OCI-LY3 (cell line): ENCODE results near the gene SPTA1.

ENCODE experiments used
- H2AFZ ChIP-seq: fragments of 200-600, 300-600 bp; shearing (Covaris generic); 2 replicates; pipeline ENCODE4 v1.6.0; 2014; ENCODE audit warnings: antibody characterized with exemption, low read depth, low read length
- H3K27ac ChIP-seq: fragments of 200-600, 300-600 bp; sonication (generic); 2 replicates; pipeline ENCODE4 v1.5.1; 2014; ENCODE audit warnings: mild to moderate bottlenecking, low read length, moderate library complexity, mixed read lengths
- H3K27me3 ChIP-seq: fragments of 200-600, 300-600 bp; sonication (generic); 2 replicates; pipeline ENCODE4 v1.6.1; 2014; ENCODE audit warnings: low read depth, low read length, mixed read lengths
- H3K36me3 ChIP-seq: fragments of 200-600, 300-600 bp; sonication (generic); replicated peaks from 2 replicates; pipeline ENCODE3; 2014; ENCODE audit warnings: low read depth, low read length, mixed read lengths
- H3K4me1 ChIP-seq: fragments of 300-600, 200-600 bp; sonication (generic); 2 replicates; pipeline ENCODE4 v1.6.1; 2014; ENCODE audit warnings: low read length, mixed read lengths
- H3K4me2 ChIP-seq: fragments of 200-600, 300-600 bp; sonication (generic); 2 replicates; pipeline ENCODE4 v1.6.1; 2014; ENCODE audit warnings: low read length, mixed read lengths
- H3K4me3 ChIP-seq: fragments of 300-600, 200-600 bp; sonication (generic); 2 replicates; pipeline ENCODE4 v1.5.1; 2014; ENCODE audit warnings: antibody characterized with exemption, mild to moderate bottlenecking, low read length, moderate library complexity
- H3K79me2 ChIP-seq: fragments of 300-600, 200-600 bp; shearing (Covaris generic); 2 replicates; pipeline ENCODE4 v1.6.1; 2014; ENCODE audit warnings: mild to moderate bottlenecking, low read length, mixed read lengths
- H3K9ac ChIP-seq: fragments of 300-600, 200-600 bp; shearing (Covaris generic); 2 replicates; pipeline ENCODE4 v1.6.0; 2014; ENCODE audit warnings: mild to moderate bottlenecking, low read length, moderate library complexity
- H3K9me3 ChIP-seq: fragments of 200-600, 300-600 bp; shearing (Covaris generic); 2 replicates; pipeline ENCODE4 v1.6.1; 2014; ENCODE audit warnings: low read length, mixed read lengths; ENCODE audit not compliant: insufficient read depth
- H4K20me1 ChIP-seq: fragments of 200-600, 300-600 bp; sonication (generic); 2 replicates; pipeline ENCODE4 v1.6.1; 2016; ENCODE audit warnings: low read length, mixed read lengths; ENCODE audit not compliant: insufficient read depth
- CTCF ChIP-seq: fragments of 200-600, 300-600 bp; sonication (generic); IDR thresholded peaks from 2 replicates; pipeline ENCODE4 v1.5.1; 2014; ENCODE audit warnings: antibody characterized with exemption, low read length, low read depth
- EZH2phosphoT487 ChIP-seq: fragments of 200-600 bp; shearing (Covaris generic); IDR thresholded peaks from 2 replicates; pipeline ENCODE4 v1.6.1; 2018; ENCODE audit warnings: antibody characterized with exemption, mixed run types, low read depth

Gene SPTA1

GRCh38 chr1:158644449-158644848 is 42.1 kb downstream of the SPTA1 start:
- H3K79me2 ChIP-seq = no peaks in the 10 kb centered on the region
- H4K20me1 ChIP-seq = no peaks in the 10 kb centered on the region
- TF ChIP-seq EZH2phosphoT487 (no peak), CTCF (no peak)
- no peak overlapping the region for H3K27ac ChIP-seq
- H3K27me3 ChIP-seq = no peaks in the 10 kb centered on the region
- no peaks in the 10 kb centered on the region for H3K36me3 ChIP-seq
- H3K4me2 ChIP-seq = peak overlapping the region; percentile 24
- H2AFZ ChIP-seq = no peak overlapping the region
- no peaks in the 10 kb centered on the region for H3K9me3 ChIP-seq
- H3K4me3 ChIP-seq = no peak overlapping the region
- H3K4me1 ChIP-seq = peaks cover 19% of the 10 kb centered on the region
- no peak overlapping the region for H3K9ac ChIP-seq

- TF ChIP-seq CTCF = no peak
- Histone ChIP-seq H4K20me1 (no peaks in the 10 kb centered on the region), H3K36me3 (no peaks in the 10 kb centered on the region), H3K79me2 (no peaks in the 10 kb centered on the region), H2AFZ (no peak overlapping the region), H3K9ac (no peak overlapping the region), H3K27me3 (no peaks in the 10 kb centered on the region), H3K4me2 (no peak overlapping the region), H3K9me3 (no peaks in the 10 kb centered on the region), H3K4me1 (no peaks in the 10 kb centered on the region), H3K27ac (no peak overlapping the region), H3K4me3 (no peak overlapping the region)
Measured at GRCh38 chr1:158638904-158639303, 47.6 kb downstream of the SPTA1 start.

GRCh38 chr1:158638146-158638545 is 48.4 kb downstream of the SPTA1 start:
- no peaks in the 10 kb centered on the region for H3K27me3 ChIP-seq
- H3K9ac ChIP-seq = no peak overlapping the region
- H3K4me2 ChIP-seq = no peak overlapping the region
- H3K79me2 ChIP-seq = no peaks in the 10 kb centered on the region
- no peak overlapping the region for H3K27ac ChIP-seq
- no peaks in the 10 kb centered on the region for H4K20me1 ChIP-seq
- H3K4me3 ChIP-seq = no peak overlapping the region
- TF ChIP-seq CTCF (no peak), EZH2phosphoT487 (no peak)
- H3K9me3 ChIP-seq = no peaks in the 10 kb centered on the region
- no peaks in the 10 kb centered on the region for H3K36me3 ChIP-seq
- H2AFZ ChIP-seq = no peak overlapping the region
- H3K4me1 ChIP-seq = no peaks in the 10 kb centered on the region

GRCh38 chr1:158613764-158614163 is 72.8 kb downstream of the SPTA1 start:
- Histone ChIP-seq H3K27me3 (no peaks in the 10 kb centered on the region), H3K9me3 (no peaks in the 10 kb centered on the region), H3K79me2 (no peaks in the 10 kb centered on the region), H3K27ac (no peak overlapping the region), H4K20me1 (no peaks in the 10 kb centered on the region), H3K9ac (no peak overlapping the region), H3K4me3 (no peak overlapping the region), H2AFZ (no peak overlapping the region), H3K4me2 (no peak overlapping the region), H3K4me1 (no peaks in the 10 kb centered on the region), H3K36me3 (no peaks in the 10 kb centered on the region)
- TF ChIP-seq CTCF (no peak), EZH2phosphoT487 (no peak)
